Sigmoid colon (tissue), 7 donors: Measurements from ENCODE around the gene DENND4B. TPM values are rescaled to one million over a fixed set of nuclear protein-coding genes. Genes with fewer than 3 reads are reported as not detected.

ENCODE experiments used
- DNase-seq: peaks from one replicate; pipeline ENCODE4 v3.0.0-alpha.2; 2019
- H3K27ac ChIP-seq, 4 donors: fragments of 200-600 bp; sonication (generic); one replicate each; pipeline ENCODE4 v1.5.1; 2016 to 2019; ENCODE audit warnings: mild to moderate bottlenecking in 1 of 4
- H3K27me3 ChIP-seq, 3 donors: fragments of 200-600 bp; sonication (generic); one replicate each; pipeline ENCODE4 v1.5.1; 2019; ENCODE audit warnings: mild to moderate bottlenecking in 1 of 3
- H3K36me3 ChIP-seq, 4 donors: fragments of 200-600 bp; sonication (generic); one replicate each; pipeline ENCODE4 v1.5.1; 2016 to 2019
- H3K4me1 ChIP-seq, 4 donors: fragments of 200-600 bp; sonication (generic); one replicate each; pipeline ENCODE4 v1.5.1; 2017 to 2019
- H3K4me3 ChIP-seq, 4 donors: fragments of 200-600 bp; sonication (generic); one replicate each; pipeline ENCODE4 v1.5.1; 2017 to 2019; ENCODE audit warnings: mild to moderate bottlenecking in 2 of 4, moderate library complexity in 1 of 4
- H3K9me3 ChIP-seq, 4 donors: fragments of 200-600 bp in 3 of 4; sonication (generic) in 3 of 4; one replicate each; pipeline versions ENCODE4 v1.5.1 to v1.6.1; 2013 to 2019
- CTCF ChIP-seq, 4 experiments: fragments of 450-650 bp in 3 of 4; fragments of 200-600 bp in 1 of 4; IDR thresholded peaks; one replicate each; pipeline ENCODE4 v1.5.1; 2016 to 2019; ENCODE audit warnings: antibody characterized with exemption in 4 of 4, mild to moderate bottlenecking in 3 of 4, moderate library complexity in 2 of 4
- EP300 ChIP-seq, 4 donors: sonication (generic); formaldehyde crosslinking; IDR thresholded peaks; one replicate each; pipeline ENCODE4 v1.6.1; 2017; ENCODE audit warnings: antibody characterized with exemption in 4 of 4
- POLR2A ChIP-seq, 2 donors: fragments of 450-650 bp; IDR thresholded peaks; one replicate each; pipeline ENCODE4 v1.6.1; 2016; ENCODE audit warnings: antibody characterized with exemption in 2 of 2, mild to moderate bottlenecking in 2 of 2, moderate library complexity in 2 of 2
- POLR2AphosphoS5 ChIP-seq, 4 donors: sonication (generic); formaldehyde crosslinking; IDR thresholded peaks; one replicate each; pipeline ENCODE4 v1.6.1; 2017; ENCODE audit warnings: antibody characterized with exemption in 4 of 4
- WGBS, 2 donors: extraction: QIAGEN DNeasy Blood & Tissue Kit; methylation state at CpG; one replicate each; pipeline ENCODE4 v1.1.7; 2013; 5-methylcytosine and 5-hydroxymethylcytosine counted together
- intact Hi-C: fragments of 100-400 bp; cut with DNase I; formaldehyde crosslinking; loops from one replicate; pipeline ENCODE4 v1.15.1; 2023
- polyA plus RNA-seq, 3 donors: library from polyadenylated mRNA; stranded (reverse); fragments of 200-250 nt; gene quantifications; one replicate each; pipeline ENCODE4 v1.2.3, GENCODE V29; 2013
- small RNA-seq, 3 donors: library from RNA; depleted of rRNA; stranded (forward); fragments of <200 nt; gene quantifications; one replicate each; pipeline ENCODE3, GENCODE V24; 2016
- total RNA-seq, 4 donors: library from RNA; depleted of rRNA; stranded (reverse); fragments of >200 nt; gene quantifications; one replicate each; pipeline ENCODE4 v1.1.0, GENCODE V29; 2016
- donor health status: healthy with polysubstance abuse.
- donor health status: Bipolar disorder and iron deficiency.
- donor health status: healthy.

Gene DENND4B
- total and polyA plus RNA-seq, 7 donors = 4.9 to 41.6 (median 18.1) TPM

GRCh38 chr1:153882296-153882912 is 64.1 kb downstream of the DENND4B start:
- no peaks in the 10 kb centered on the region for H3K9me3 ChIP-seq
- no peak for TF ChIP-seq EP300 (IDR thresholded peaks at IDR 0.05)
- TF ChIP-seq POLR2A (IDR thresholded peaks at IDR 0.05) = no peak
- no peak for TF ChIP-seq CTCF (IDR thresholded peaks at IDR 0.05)
- no peak for TF ChIP-seq POLR2AphosphoS5 (IDR thresholded peaks at IDR 0.05)
- H3K36me3 ChIP-seq = peaks cover 0 to 2% (median 0%) of the 10 kb centered on the region in 4 donors
- H3K27ac ChIP-seq = peak overlapping the region in 1 of 4 donors; percentile 70
- H3K4me3 ChIP-seq = no peak overlapping the region
- H3K27me3 ChIP-seq = no peaks in the 10 kb centered on the region
- peaks cover 0 to 36% (median 30%) of the 10 kb centered on the region in 4 donors for H3K4me1 ChIP-seq
- WGBS, 2 donors = 87 to 93% methylated on average over 3 of the region's 3 CpGs
- DNase-seq = no peak
- intact Hi-C loops = loop anchor here (5.0 kb wide), 1 partner anchor 40 kb away; the partner anchor contains the start of gene GATAD2B

GRCh38 chr1:153881751-153882150 is 64.8 kb downstream of the DENND4B start:
- TF ChIP-seq EP300 (IDR thresholded peaks at IDR 0.05) = no peak
- peak overlapping the region in 2 of 4 donors; percentile 1 to 11 for H3K4me3 ChIP-seq
- intact Hi-C loops = loop anchor here (5.0 kb wide), 1 partner anchor 41 kb away; the partner anchor contains the start of gene GATAD2B
- DNase-seq = no peak
- no peaks in the 10 kb centered on the region for H3K27me3 ChIP-seq
- H3K36me3 ChIP-seq = peaks cover 0 to 1% (median 0%) of the 10 kb centered on the region in 4 donors
- no peaks in the 10 kb centered on the region for H3K9me3 ChIP-seq
- 62% methylated on average over 9 of the region's 9 CpGs for WGBS, 2 donors
- H3K4me1 ChIP-seq = peaks cover 0 to 34% (median 30%) of the 10 kb centered on the region in 4 donors
- peak overlapping the region in 2 of 4 donors; percentile 59 to 70 for H3K27ac ChIP-seq

- 9 to 22% methylated on average over 5 of the region's 5 CpGs for WGBS, 2 donors
- H3K27me3 ChIP-seq = no peaks in the 10 kb centered on the region
- H3K9me3 ChIP-seq = no peaks in the 10 kb centered on the region
- H3K4me1 ChIP-seq = peaks cover 0 to 34% (median 31%) of the 10 kb centered on the region in 4 donors
- peak overlapping the region in 3 of 4 donors; percentile 43 to 70 (median 59) for H3K27ac ChIP-seq
- peak; percentile 93 for DNase-seq
- intact Hi-C loops = loop anchor here (5.0 kb wide), 1 partner anchor 41 kb away; the partner anchor contains the start of gene GATAD2B
- H3K4me3 ChIP-seq = no peak overlapping the region
- no peak for TF ChIP-seq CTCF (IDR thresholded peaks at IDR 0.05)
- peak in 1 of 4 donors; percentile 38 for TF ChIP-seq EP300 (IDR thresholded peaks at IDR 0.05)
- TF ChIP-seq POLR2AphosphoS5 (IDR thresholded peaks at IDR 0.05) = peak in 3 of 4 donors; percentile 56 to 83 (median 60)
- no peaks in the 10 kb centered on the region for H3K36me3 ChIP-seq
Measured at GRCh38 chr1:153880962-153881361, 65.6 kb downstream of the DENND4B start.

- Histone ChIP-seq H3K36me3 (no peaks in the 10 kb centered on the region), H3K27ac (peak overlapping the region in 2 of 4 donors; percentile 59 to 70), H3K4me1 (peaks cover 0 to 34% (median 31%) of the 10 kb centered on the region in 4 donors), H3K4me3 (no peak overlapping the region), H3K27me3 (no peaks in the 10 kb centered on the region), H3K9me3 (no peaks in the 10 kb centered on the region)
- DNase-seq = no peak
- no peak for TF ChIP-seq CTCF (IDR thresholded peaks at IDR 0.05)
- intact Hi-C loops = loop anchor here (5.0 kb wide), 1 partner anchor 42 kb away; the partner anchor contains the start of gene GATAD2B
- WGBS, 2 donors = 94 to 96% methylated on average over 9 of the region's 9 CpGs
Measured at GRCh38 chr1:153880024-153880423, 66.5 kb downstream of the DENND4B start.

Small RNA genes lying within 50 kb of the gene (small RNA-seq; reads per million reads assigned to genes)
- gene AL831737.1 (0 reads per million in 3 donors), gene MIR6737 (0 to 0.18 (median 0) reads per million in 3 donors)

Other genes starting within 250 kb of the DENND4B start
- gene INTS3, start 218.7 kb downstream of the DENND4B start, total RNA-seq = 10 to 100 TPM; 31.4 to 53.7 (median 37.3) TPM
- gene INTS3, start 218.7 kb downstream of the DENND4B start, polyA plus RNA-seq = 10 to 100 TPM in 1 of 3 donors, 1 to 10 TPM in 2; 5.4 to 30.8 (median 6.2) TPM
- 10 to 100 TPM; 19.7 to 45.7 (median 23.9) TPM for gene SLC27A3, start 171.3 kb downstream of the DENND4B start, total RNA-seq
- 10 to 100 TPM in 2 of 3 donors, 1 to 10 TPM in 1; 1.6 to 23.4 (median 15.0) TPM for gene SLC27A3, start 171.3 kb downstream of the DENND4B start, polyA plus RNA-seq
- 10 to 100 TPM; 16.4 to 37.4 (median 19.8) TPM for gene GATAD2B, start 23.7 kb downstream of the DENND4B start, total RNA-seq
- gene GATAD2B, start 23.7 kb downstream of the DENND4B start, polyA plus RNA-seq = 1 to 10 TPM; 1.8 to 7.9 (median 3.9) TPM
- gene CRTC2, start 11.9 kb upstream of the DENND4B start, total RNA-seq = 10 to 100 TPM; 13.7 to 23.3 (median 15.0) TPM
- gene CRTC2, start 11.9 kb upstream of the DENND4B start, polyA plus RNA-seq = 10 to 100 TPM; 17.8 to 32.9 (median 18.6) TPM
- gene SLC39A1, start 16.8 kb upstream of the DENND4B start, total RNA-seq = 10 to 100 TPM; 50.7 to 80.3 (median 76.1) TPM
- gene SLC39A1, start 16.8 kb upstream of the DENND4B start, polyA plus RNA-seq = 10 to 100 TPM; 25.7 to 97.5 (median 28.8) TPM
- gene CREB3L4, start 21.2 kb upstream of the DENND4B start, total RNA-seq = 10 to 100 TPM in 2 of 4 donors, 1 to 10 TPM in 2; 7.9 to 13.8 (median 10.2) TPM
- 10 to 100 TPM in 2 of 3 donors, 1 to 10 TPM in 1; 7.9 to 18.0 (median 16.8) TPM for gene CREB3L4, start 21.2 kb upstream of the DENND4B start, polyA plus RNA-seq
- 100 to 1,000 TPM; 171 to 293 (median 219) TPM for gene JTB, start 31.0 kb upstream of the DENND4B start, total RNA-seq
- gene JTB, start 31.0 kb upstream of the DENND4B start, polyA plus RNA-seq = 100 to 1,000 TPM; 220 to 324 (median 286) TPM
- gene RAB13, start 39.6 kb upstream of the DENND4B start, total RNA-seq = 10 to 100 TPM; 34.1 to 72.8 (median 40.7) TPM
- 100 to 1,000 TPM; 117 to 275 (median 261) TPM for gene RAB13, start 39.6 kb upstream of the DENND4B start, polyA plus RNA-seq
- gene RPS27, start 44.0 kb upstream of the DENND4B start, total RNA-seq = 1,000 to 10,000 TPM; 1,466 to 4,347 (median 3,611) TPM
- over 10,000 TPM; 12,408 to 20,490 (median 12,874) TPM for gene RPS27, start 44.0 kb upstream of the DENND4B start, polyA plus RNA-seq
- gene NUP210L, start 208.4 kb upstream of the DENND4B start, total RNA-seq = under 1 TPM in 2 of 4 donors, not detected in 2; under 0.01 TPM
- gene NUP210L, start 208.4 kb upstream of the DENND4B start, polyA plus RNA-seq = under 1 TPM in 1 of 3 donors, not detected in 2; 0.01 TPM
- gene TPM3, start 245.4 kb upstream of the DENND4B start, total RNA-seq = 100 to 1,000 TPM in 2 of 4 donors, 10 to 100 TPM in 2; 68.1 to 175 (median 96.6) TPM
- gene TPM3, start 245.4 kb upstream of the DENND4B start, polyA plus RNA-seq = 100 to 1,000 TPM; 338 to 456 (median 402) TPM